Embryonic facial prominence (tissue), 1 donor: Measurements from ENCODE around the gene CST5.
"Not testable (repeated sequence)": the region's sequence is repeated elsewhere in the genome, so short reads cannot be mapped to it uniquely, and the experiment has no call there.

Source experiments
- DNase-seq: peaks from one replicate; pipeline ENCODE4 v3.0.0-alpha.2; 2016; ENCODE audit errors: extremely low spot score

The CST5 gene, protein sequence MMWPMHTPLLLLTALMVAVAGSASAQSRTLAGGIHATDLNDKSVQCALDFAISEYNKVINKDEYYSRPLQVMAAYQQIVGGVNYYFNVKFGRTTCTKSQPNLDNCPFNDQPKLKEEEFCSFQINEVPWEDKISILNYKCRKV

DNA sequence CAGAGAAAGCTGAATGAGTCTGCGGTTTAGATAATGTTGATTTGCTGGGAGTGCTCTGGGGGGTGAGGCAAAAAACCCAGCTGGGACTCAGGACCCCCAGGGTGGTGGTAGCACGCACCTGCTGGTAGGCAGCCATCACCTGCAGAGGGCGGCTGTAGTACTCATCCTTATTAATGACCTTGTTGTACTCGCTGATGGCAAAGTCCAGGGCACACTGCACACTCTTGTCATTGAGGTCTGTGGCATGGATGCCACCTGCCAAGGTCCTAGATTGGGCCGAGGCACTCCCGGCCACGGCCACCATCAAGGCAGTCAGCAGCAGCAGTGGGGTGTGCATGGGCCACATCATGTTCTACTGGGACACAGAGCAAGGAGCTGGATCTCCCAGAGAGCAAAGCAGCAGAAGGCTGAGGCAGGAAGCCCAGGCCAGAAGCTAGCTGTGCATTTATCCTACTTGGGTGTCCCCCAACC lies at the start of gene CST5:
Gene CST5, minus strand, starts transcription at position 421 of the 471 bp plus-strand sequence. Its CDS starts 72 bp downstream, at position 349.
- no peak for DNase-seq

GRCh38 chr20:23928788-23929187 lies 49.2 kb upstream of the CST5 start:
- DNase-seq = no peak

- DNase-seq = no peak
Observed at GRCh38 chr20:23928353-23928752, 48.8 kb upstream of the CST5 start.

- no peak for DNase-seq
Observed at GRCh38 chr20:23926944-23927872, 47.7 kb upstream of the CST5 start.

GRCh38 chr20:23926526-23926880 lies 47.0 kb upstream of the CST5 start:
- DNase-seq = no peak

DNA sequence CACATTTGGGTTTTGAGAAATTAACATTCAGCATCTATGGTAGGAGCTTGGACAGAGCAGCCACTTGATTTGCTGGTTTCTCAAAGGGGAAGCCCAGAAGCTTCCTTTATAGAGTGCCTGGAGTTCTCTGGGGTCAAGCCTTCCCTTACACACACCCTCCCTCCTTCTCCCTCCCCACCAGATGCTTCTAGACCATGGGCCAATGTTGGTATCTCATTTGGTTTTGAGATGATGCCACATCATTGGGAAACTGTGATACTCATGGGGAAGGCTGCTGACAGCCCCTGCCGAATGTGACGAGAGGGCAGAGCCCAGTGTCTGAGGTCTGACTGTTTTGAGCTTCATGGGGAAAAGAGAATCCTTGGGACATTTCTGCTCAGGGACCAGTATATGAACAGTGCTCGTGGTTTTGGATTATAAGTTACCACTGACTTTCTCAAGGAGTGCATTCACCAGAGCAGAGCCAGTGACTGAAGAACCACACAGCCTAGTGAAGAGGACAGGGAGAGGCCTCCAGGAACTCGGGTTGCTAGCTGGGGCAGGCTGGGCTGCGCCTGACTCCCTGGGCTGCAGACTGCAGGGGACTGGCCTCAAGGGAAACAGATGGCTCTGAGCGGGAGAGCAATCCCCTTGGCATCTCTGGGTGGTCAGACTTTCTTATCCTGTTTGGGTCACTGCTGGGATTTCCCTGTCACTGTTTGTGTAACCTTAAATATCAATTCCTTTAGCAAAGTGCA lies 46.4 kb upstream of the CST5 start:
- no peak for DNase-seq

DNA sequence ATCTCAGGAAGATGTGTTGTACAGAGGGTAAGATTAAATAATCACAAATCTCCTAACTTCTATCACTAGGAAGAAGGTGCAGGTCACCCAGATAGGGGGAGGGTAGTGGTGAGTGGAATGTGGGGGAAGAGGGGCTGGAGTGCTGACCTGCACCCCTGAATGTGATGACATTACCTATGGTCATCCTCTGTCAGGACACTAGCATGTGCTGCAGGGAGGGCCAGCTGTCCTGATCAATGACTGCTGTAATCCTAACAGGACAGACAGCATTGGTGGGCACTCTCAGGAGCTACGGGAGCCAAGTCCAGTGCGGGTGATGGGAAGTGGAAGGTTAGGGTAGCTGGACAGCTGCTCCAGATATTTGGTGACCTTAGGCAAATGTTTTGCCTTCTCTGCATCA lies 45.2 kb upstream of the CST5 start:
- DNase-seq = no peak

DNA sequence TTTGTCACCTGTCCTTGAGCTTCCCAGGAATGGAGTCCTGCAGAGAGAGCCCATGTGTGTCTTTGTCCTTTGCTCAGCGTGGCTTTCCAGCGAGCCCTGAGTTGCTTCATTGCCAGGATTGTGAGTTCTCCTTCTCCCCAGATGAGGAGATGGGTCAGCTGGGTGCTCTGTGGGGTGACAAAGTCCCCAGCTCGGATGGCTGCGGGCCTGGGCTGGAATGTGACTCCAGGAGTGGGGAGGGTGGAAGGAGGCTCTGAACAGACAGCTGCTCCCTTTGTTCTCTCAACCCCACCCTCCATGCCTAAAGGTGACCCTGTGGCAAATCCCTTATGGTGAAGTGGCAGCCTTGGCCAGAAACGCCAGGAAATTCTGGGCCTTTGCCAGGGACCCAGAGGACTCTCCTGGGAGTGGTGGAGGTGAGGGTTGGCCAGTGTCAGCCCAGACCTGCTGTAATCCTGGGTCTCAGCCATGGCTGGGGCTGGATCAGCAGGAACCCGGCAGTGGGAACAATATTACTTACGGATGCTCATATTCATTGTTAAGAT lies 44.4 kb upstream of the CST5 start:
- no peak for DNase-seq

- DNase-seq = no peak
Observed at GRCh38 chr20:23923311-23923710, 43.8 kb upstream of the CST5 start.

DNA sequence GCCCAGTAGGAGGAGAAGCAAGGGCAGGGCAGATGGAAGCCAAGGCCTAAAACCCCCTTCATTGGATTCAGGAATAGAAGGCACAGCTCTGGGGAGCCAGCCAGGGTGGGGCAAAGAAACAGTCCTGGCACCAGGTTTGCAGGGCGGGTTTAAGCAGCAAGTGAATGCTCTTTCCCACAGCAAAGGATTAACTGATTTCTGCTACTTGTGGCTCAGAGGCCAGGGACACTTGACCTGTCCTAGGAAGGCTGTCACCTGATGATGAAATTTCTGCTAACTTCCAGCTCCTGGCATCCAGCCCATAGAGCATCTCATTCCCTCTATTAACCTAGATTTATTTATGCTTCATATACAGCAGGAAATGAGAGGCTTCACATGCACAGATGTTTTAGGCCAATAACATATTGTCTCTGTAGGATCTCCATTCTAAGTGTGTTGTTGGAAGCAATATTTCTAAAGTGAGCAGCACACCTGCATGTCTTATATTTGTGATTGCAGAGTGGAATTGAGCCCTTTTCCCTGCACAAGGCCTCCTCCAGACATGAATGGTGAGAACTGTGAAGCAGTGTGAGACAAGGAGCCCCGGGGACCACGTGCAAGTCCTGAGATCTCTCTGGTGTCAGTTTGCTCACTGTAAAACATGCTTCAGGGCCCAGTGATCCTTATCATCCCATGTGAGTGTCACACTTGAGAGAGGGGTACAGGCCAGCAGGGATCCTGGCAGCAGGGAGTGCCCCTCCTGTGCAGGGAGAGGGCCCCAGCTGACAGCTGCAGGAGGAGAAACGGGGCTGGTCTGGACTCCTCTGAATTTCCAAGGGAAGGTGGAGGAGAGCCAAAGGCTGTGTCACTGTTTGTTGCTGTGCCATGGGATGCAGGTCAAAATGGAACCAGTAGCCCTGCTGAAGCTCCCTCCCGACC lies 41.1 kb upstream of the CST5 start:
- no peak for DNase-seq

- no peak for DNase-seq
Observed at GRCh38 chr20:23918896-23919295, 39.3 kb upstream of the CST5 start.

DNA sequence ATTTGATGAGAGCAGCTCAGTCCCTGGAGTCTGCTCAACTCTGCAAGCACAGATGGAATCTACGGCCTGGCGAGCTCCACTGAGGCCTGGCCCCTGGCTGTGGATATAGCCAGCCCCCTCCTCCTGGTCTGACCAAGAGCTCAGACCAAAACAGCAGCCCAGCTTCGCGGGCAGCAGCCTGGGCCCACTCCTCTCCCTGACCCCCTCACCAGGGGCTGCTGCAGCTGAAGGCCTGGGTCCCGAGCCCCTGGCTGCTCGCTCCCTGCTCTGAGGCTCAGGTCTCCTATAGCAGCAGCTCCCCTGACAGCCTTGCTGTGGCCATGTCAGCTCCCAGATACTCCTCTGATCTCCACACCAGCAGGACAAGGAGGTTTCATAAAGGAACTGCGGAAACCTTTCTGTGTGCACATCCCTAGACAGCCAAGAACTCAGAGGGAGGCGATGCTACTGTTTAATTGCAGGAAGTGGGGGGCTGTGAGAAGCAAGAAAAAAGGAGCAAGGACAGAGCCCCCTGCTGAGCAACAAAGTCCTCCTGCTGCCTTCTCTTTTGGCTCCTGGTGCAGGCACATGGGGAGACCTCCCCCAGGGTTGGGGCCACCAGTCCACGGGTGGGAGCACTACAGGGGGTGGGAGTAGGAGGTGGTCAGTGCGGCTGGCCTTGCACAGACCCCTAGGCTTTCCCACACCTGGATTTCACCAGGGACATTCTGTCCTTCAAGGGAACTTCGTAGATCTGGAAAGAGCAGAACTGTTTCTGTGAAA lies 38.7 kb upstream of the CST5 start:
- no peak for DNase-seq

DNA sequence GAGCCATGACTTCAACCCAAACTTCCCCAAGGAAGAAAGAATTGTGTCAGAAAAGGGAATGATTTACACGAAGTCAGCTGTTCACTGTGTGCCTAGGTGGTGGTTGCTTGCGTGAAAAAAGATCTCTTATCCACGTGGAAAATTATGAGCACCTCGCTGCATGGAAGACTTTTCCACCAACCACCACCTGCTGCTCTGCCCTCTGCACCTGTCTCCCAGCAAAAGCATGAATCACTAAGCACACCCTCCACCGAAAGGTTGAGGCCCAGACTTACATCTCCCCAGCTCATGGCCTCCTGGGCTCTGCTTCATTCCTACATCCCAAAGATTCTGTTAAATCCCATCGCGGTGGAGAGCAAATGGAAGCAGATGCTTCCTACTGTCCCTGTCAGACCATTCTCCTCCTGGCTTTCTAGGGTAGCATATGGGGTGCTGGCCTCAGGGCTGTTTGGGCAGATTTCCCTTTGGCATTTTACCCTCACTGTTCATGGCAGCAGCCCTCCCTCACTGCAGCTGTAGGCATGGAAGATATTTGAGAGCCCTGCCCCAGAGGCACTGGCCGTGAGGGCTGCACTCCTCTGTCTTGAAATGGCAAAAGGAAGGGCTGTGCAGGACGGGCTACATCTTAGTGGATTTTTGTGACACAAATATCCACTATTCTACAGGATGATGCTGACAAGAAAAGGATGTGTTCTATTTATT lies 37.6 kb upstream of the CST5 start:
- no peak for DNase-seq

DNA sequence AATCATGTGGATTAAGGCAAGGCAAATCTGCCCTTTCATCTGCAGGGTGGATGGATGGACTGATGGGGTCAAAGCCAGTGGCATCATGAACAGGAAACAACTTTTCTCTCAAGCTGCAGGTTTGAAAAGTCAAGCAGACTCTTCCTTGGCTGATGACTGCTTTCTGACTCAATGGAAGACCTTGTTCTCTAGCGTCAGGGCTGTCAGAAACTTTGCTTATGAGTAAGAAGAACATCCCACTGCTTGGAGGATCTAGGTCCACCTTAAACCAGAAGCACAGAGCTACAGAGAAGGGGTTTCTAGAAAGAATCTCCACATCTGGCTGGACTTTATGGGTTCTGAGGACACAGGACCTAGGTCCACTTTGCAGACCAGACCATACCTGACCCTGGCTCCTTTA lies 36.3 kb upstream of the CST5 start:
- DNase-seq = no peak

DNA sequence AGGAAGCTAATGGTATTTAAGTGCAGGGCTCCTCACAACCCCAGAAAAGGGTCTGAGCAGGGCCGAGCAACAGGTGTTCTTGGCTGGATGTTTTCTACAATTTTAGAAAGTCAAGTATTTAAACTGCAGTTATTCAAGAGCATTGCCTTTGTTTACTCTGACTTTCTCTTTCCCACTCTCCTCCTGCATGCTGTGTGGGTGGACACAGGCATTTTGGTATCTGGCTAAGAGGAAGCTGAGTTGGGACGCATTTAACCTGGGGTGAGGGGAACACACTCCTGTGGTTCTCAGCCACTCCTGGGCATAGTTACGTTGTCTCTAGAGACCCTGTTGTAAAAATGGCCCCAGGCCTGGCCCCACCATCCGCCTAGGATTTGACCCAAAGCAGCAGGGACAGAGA lies 34.9 kb upstream of the CST5 start:
- not testable (repeated sequence) for DNase-seq

DNA sequence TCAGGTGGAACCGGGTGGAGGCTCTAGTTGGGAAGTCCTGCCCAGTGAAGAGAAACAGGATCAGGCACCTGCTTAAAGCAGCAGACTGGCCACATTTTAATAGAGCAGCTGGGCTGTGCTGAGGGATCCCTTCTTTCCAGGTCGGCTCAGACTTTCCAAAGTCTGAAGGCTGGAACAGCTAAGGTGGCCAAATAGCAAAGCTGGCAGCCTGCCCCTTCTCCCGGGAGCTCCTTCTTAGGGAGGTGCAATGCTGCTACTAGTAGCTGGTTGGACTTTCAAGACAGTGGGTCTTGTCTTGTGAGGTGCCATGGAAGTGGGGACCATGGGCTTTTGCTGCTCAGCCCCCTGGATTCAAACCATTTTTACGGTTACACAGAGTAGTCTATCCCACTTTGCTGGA lies 30.7 kb upstream of the CST5 start:
- DNase-seq = no peak

DNA sequence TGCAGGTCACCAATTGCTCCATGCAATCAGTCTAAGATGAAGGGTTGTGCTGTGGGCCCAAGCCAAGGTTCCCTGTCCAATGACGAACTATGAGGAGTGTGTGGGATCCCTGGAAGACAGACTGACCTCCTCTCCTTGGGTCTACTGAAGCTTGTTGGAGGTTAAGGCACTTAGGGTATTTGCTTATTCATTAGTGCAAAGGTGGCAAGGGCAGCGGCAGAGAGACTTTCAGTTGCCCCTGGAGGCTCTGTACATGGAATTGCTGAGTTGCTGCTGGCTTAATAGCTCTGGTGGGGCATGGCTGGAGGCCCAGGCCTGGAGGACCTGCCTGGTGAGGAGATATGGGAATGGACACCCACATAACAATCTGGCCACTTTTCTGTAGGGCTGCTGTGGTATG lies 29.8 kb upstream of the CST5 start:
- no peak for DNase-seq

- no peak for DNase-seq
Observed at GRCh38 chr20:23907579-23907978, 28.0 kb upstream of the CST5 start.

DNA sequence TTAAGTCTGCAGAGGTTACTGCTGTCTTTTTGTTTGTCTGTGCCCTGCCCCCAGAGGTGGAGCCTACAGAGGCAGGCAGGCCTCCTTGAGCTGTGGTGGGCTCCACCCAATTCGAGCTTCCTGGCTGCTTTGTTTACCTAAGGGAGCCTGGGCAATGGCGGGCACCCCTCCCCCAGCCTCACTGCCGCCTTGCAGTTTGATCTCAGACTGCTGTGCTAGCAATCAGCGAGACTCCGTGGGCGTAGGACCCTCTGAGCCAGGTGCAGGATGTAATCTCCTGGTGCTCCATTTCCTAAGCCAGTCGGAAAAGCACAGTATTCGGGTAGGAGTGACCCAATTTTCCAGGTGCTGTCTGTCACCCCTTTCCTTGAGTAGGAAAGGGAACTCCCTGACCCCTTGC lies 22.8 kb upstream of the CST5 start:
- DNase-seq = not testable (repeated sequence)

GRCh38 chr20:23890867-23891266 lies 11.3 kb upstream of the CST5 start:
- DNase-seq = not testable (repeated sequence)
